Keratinocyte (primary cell): ENCODE measurements around the gene MRPL28. TPM values are rescaled to one million over a fixed set of nuclear protein-coding genes. Genes with fewer than 3 reads are reported as not detected.

Source experiments
- DNase-seq: peaks from one replicate; pipeline ENCODE4 v3.0.0-alpha.2; 2011; ENCODE audit warnings: low read depth, missing footprints, low spot score
- FAIRE-seq: peaks from 2 replicates; lab custom pipeline; 2011; peaks lifted over from hg19 to GRCh38; lab: Jason Lieb, UNC
- H2AFZ ChIP-seq: 2 replicates; pipeline ENCODE4 v1.6.0; 2012; ENCODE audit warnings: low read length, control low read depth, inconsistent platforms; ENCODE audit not compliant: control insufficient read depth
- H3K27ac ChIP-seq: 2 replicates; pipeline ENCODE4 v1.5.1; 2011; ENCODE audit warnings: low read length; ENCODE audit not compliant: control insufficient read depth, insufficient read depth
- H3K27me3 ChIP-seq: 3 replicates; pipeline ENCODE4 v1.6.0; 2011; ENCODE audit warnings: low read length; ENCODE audit not compliant: control insufficient read depth, insufficient read depth; ENCODE audit errors: extremely low read depth
- H3K36me3 ChIP-seq, 2 experiments: 2 replicates in 1 of 2; 3 replicates in 1 of 2; pipeline ENCODE4 v1.5.1; 2011; ENCODE audit warnings: low read length in 2 of 2, mild to moderate bottlenecking in 1 of 2; ENCODE audit not compliant: control insufficient read depth in 2 of 2, insufficient read depth in 2 of 2; ENCODE audit errors: extremely low read depth in 1 of 2
- H3K4me1 ChIP-seq: 3 replicates; pipeline ENCODE4 v1.5.1; 2011; ENCODE audit warnings: low read length; ENCODE audit not compliant: control insufficient read depth, insufficient read depth; ENCODE audit errors: extremely low read depth
- H3K4me2 ChIP-seq: 3 replicates; pipeline ENCODE4 v1.6.0; 2011; ENCODE audit warnings: low read depth, low read length; ENCODE audit not compliant: control insufficient read depth, insufficient read depth; ENCODE audit errors: extremely low read depth
- H3K4me3 ChIP-seq, 3 experiments: fragments of 200-600 bp in 1 of 3; sonication (generic) in 1 of 3; 2 replicates in 2 of 3; 3 replicates in 1 of 3; pipeline ENCODE4 v1.5.1; 2011 to 2016; ENCODE audit warnings: low read length in 3 of 3, mild to moderate bottlenecking in 3 of 3, control low read depth in 2 of 3, inconsistent platforms in 1 of 3, low read depth in 1 of 3, mixed read lengths in 1 of 3, mixed run types in 1 of 3, moderate library complexity in 1 of 3; ENCODE audit not compliant: control insufficient read depth in 2 of 3, insufficient read depth in 2 of 3; ENCODE audit errors: extremely low read depth in 1 of 3
- H3K79me2 ChIP-seq: 2 replicates; pipeline ENCODE4 v1.6.0; 2012; ENCODE audit warnings: low read length; ENCODE audit not compliant: control insufficient read depth, insufficient read depth
- H3K9ac ChIP-seq: 3 replicates; pipeline ENCODE4 v1.6.0; 2011; ENCODE audit warnings: low read length; ENCODE audit not compliant: control insufficient read depth, insufficient read depth; ENCODE audit errors: extremely low read depth
- H3K9me1 ChIP-seq: 3 replicates; pipeline ENCODE4 v1.6.0; 2011; ENCODE audit warnings: low read length; ENCODE audit not compliant: control insufficient read depth, insufficient read depth; ENCODE audit errors: extremely low read depth
- H3K9me3 ChIP-seq: 2 replicates; pipeline ENCODE4 v1.5.1; 2012; ENCODE audit warnings: low read depth, low read length; ENCODE audit not compliant: control insufficient read depth
- H4K20me1 ChIP-seq: 3 replicates; pipeline ENCODE4 v1.6.0; 2011; ENCODE audit warnings: low read length; ENCODE audit not compliant: control insufficient read depth, insufficient read depth; ENCODE audit errors: extremely low read depth
- CTCF ChIP-seq, 3 experiments: IDR thresholded peaks in 1 of 3; conservative IDR thresholded peaks in 1 of 3; optimal IDR thresholded peaks in 1 of 3; 2 replicates in 2 of 3; 3 replicates in 1 of 3; pipeline versions ENCODE3 to v1.5.1; 2011; ENCODE audit warnings: low read length in 3 of 3, mild to moderate bottlenecking in 3 of 3, moderate library complexity in 2 of 3, control low read depth in 1 of 3, inconsistent platforms in 1 of 3; ENCODE audit not compliant: insufficient read depth in 2 of 3; ENCODE audit errors: extremely low read depth in 1 of 3
- EZH2 ChIP-seq: IDR thresholded peaks from one replicate; pipeline ENCODE4 v1.6.1; 2012; ENCODE audit warnings: inconsistent platforms, mild to moderate bottlenecking, low read length, moderate library complexity
- dilution Hi-C: fragments of 300-500 bp; cut with MboI; formaldehyde crosslinking; loops from one replicate; pipeline ENCODE4 v1.7.0; 2020; ENCODE audit warnings: low sequenced_read_pairs; ENCODE audit not compliant: extremely low pct_ligation_motif_present
- polyA plus RNA-seq, 5 experiments: library from polyadenylated mRNA; depleted of rRNA in 3 of 5; stranded (reverse) in 3 of 5; stranded (forward) in 1 of 5; unstranded in 1 of 5; fragments of >200 nt; gene quantifications; 1 replicate in 1 of 5; 2 replicates in 3 of 5; 3 replicates in 1 of 5; pipeline versions ENCODE4 v1.2.1 to v1.2.3, GENCODE V29; 2011 to 2012; ENCODE audit warnings: missing spikeins in 2 of 5, low read depth in 1 of 5, low replicate concordance in 1 of 5

Gene MRPL28
- polyA plus RNA-seq, 1 donor (not counting 4 experiments of a cell fraction or from before 2014, with no cell fraction given): 115 TPM

DNA sequence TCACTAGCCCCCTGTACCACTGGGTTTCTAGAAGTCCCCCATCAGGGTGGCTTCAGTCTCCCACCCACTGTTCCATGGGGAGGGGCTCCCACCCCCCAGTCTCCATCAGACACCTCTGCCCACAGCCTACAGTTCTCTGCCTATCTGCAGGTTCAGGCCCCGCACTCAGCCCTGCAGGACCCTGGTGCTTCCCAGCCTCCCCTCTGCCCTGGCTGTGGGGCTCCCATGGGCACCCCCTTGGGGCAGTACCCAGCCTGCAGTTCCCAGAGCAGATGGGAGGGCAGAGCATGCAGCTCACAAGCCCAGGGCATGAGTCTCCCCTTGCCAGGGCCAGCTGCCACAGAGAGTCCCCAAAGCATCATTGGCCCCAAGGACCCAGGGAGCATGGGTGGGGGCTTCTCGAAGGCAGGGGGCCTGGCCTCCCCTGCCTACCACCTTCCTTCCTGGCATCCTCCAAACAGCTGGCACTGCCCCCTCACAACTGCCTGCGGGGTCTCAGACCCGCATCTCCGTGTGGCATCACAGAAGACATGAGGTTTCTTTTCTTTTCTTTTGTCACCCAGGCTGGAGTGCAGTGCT is 2.8 kb upstream of the MRPL28 start:
- H2AFZ ChIP-seq: no peak overlapping the region
- H3K9ac ChIP-seq: no peak overlapping the region
- H3K27me3 ChIP-seq: no peaks in the 10 kb centered on the region
- TF ChIP-seq CTCF (optimal IDR thresholded peaks at IDR 0.05 in 1 of 3, IDR thresholded peaks at IDR 0.05 in 1 of 3, conservative IDR thresholded peaks at IDR 0.05 in 1 of 3; ENCODE audit: extremely low read depth in 1 of 3, insufficient read depth in 2 of 3, low read length in 3 of 3): no peak
- no peak for TF ChIP-seq EZH2
- no peaks in the 10 kb centered on the region for H3K9me1 ChIP-seq
- no peak overlapping the region for H3K4me2 ChIP-seq
- peaks cover 12% of the 10 kb centered on the region for H3K4me1 ChIP-seq
- H3K9me3 ChIP-seq: no peaks in the 10 kb centered on the region
- no peak overlapping the region for H3K4me3 ChIP-seq
- peaks cover 2% of the 10 kb centered on the region for H4K20me1 ChIP-seq
- peaks cover 6% of the 10 kb centered on the region for H3K79me2 ChIP-seq
- peaks cover 10 to 27% of the 10 kb centered on the region in 2 experiments for H3K36me3 ChIP-seq
- no peak overlapping the region for H3K27ac ChIP-seq
- FAIRE-seq: no peak
- DNase-seq: no peak
- dilution Hi-C loops: no loop called here

- H3K4me2 ChIP-seq: no peak overlapping the region
- H2AFZ ChIP-seq: no peak overlapping the region
- no peak overlapping the region for H3K9ac ChIP-seq
- peaks cover 2% of the 10 kb centered on the region for H4K20me1 ChIP-seq
- H3K9me1 ChIP-seq: no peaks in the 10 kb centered on the region
- H3K4me3 ChIP-seq: no peak overlapping the region
- no peaks in the 10 kb centered on the region for H3K27me3 ChIP-seq
- peaks cover 12% of the 10 kb centered on the region for H3K4me1 ChIP-seq
- DNase-seq (no peak), FAIRE-seq (no peak)
- TF ChIP-seq EZH2 (no peak), CTCF (optimal IDR thresholded peaks at IDR 0.05 in 1 of 3, IDR thresholded peaks at IDR 0.05 in 1 of 3, conservative IDR thresholded peaks at IDR 0.05 in 1 of 3; ENCODE audit: extremely low read depth in 1 of 3, insufficient read depth in 2 of 3, low read length in 3 of 3) (no peak)
- peaks cover 6% of the 10 kb centered on the region for H3K79me2 ChIP-seq
- no peaks in the 10 kb centered on the region for H3K9me3 ChIP-seq
- no peak overlapping the region for H3K27ac ChIP-seq
- peaks cover 11 to 33% of the 10 kb centered on the region in 2 experiments for H3K36me3 ChIP-seq
- dilution Hi-C loops: no loop called here
Observed at GRCh38 chr16:372302-372983, 2.1 kb upstream of the MRPL28 start.
